ENCODE data around the gene CNTNAP5. TPM values are rescaled to one million over a fixed set of nuclear protein-coding genes. Genes with fewer than 3 reads are reported as not detected.

The CNTNAP5 gene
- total and polyA plus RNA-seq, 2 of the 4 experiments (the other 2 are of a cell fraction), result not detected

DNA sequence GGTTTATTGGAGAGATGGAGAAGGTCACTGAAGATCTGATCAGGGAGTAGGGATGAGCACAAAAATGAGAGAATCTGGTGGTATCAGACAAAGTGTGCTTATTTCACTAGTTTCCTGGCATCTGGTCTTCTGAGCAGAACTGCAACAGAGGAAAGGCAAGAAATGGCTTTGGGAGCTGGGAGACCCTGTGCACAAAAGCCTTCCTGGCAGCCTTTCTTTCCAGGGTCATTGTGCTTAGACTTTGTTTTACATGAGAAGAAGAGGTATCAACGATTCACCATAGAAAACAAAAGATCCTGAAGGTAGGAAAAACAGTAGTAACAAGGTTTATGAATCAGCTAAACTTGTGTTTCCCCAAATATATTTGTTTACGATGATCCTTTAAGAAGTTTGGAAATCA lies 162.9 kb downstream of the CNTNAP5 start:
- H4K20me1 ChIP-seq (ENCODE audit: insufficient read depth, low read length), result no peaks in the 10 kb centered on the region
- H3K27me3 ChIP-seq (ENCODE audit: control insufficient read depth, insufficient read depth, low read length), result no peaks in the 10 kb centered on the region
- no peak overlapping the region for H2BK120ac ChIP-seq (ENCODE audit: low read depth, low read length)
- H3K23ac ChIP-seq (ENCODE audit: low read depth, low read length), result no peak overlapping the region
- no peak overlapping the region for H4K5ac ChIP-seq (ENCODE audit: low read depth, low read length)
- H2AK9ac ChIP-seq (replicated peaks; ENCODE audit: low read depth, low read length, poor library complexity), result no peak overlapping the region
- H2AK5ac ChIP-seq (ENCODE audit: low read depth, low read length), result no peak overlapping the region
- no peaks in the 10 kb centered on the region for H3K9me1 ChIP-seq (ENCODE audit: insufficient read depth, low read length)
- ATAC-seq (ENCODE audit: low read depth), result no peak
- intact Hi-C loops (cut with micrococcal nuclease) (no loop called here), in situ Hi-C loops (cut with MboI; ENCODE audit: low sequenced_read_pairs) (no loop called here), dilution Hi-C loops (cut with HindIII; ENCODE audit: low sequenced_read_pairs, unreplicated experiment) (no loop called here)
- TF ChIP-seq CEBPB (IDR thresholded peaks at IDR 0.05; ENCODE audit: low read depth, low read length) (no peak), MAZ (IDR thresholded peaks at IDR 0.05; ENCODE audit: borderline replicate concordance, low read depth, low read length) (no peak), POLR2A (IDR thresholded peaks at IDR 0.05; ENCODE audit: low read depth, low read length) (no peak), FOS (IDR thresholded peaks at IDR 0.05; ENCODE audit: low read depth, low read length) (no peak), BHLHE40 (IDR thresholded peaks at IDR 0.05; ENCODE audit: low read depth, low read length) (no peak), CHD1 (IDR thresholded peaks at IDR 0.05; ENCODE audit: low read depth, low read length) (no peak), MAFK (IDR thresholded peaks at IDR 0.05; ENCODE audit: low read depth, low read length) (no peak), SMC3 (IDR thresholded peaks at IDR 0.05; ENCODE audit: low read depth, low read length) (no peak), RFX5 (IDR thresholded peaks at IDR 0.05; ENCODE audit: low read depth, low read length) (no peak), RAD21 (IDR thresholded peaks at IDR 0.05; ENCODE audit: low read length) (no peak), NFE2L2 (IDR thresholded peaks at IDR 0.05; ENCODE audit: low read depth, low read length) (no peak)
- TF ChIP-seq, protein P1, sequence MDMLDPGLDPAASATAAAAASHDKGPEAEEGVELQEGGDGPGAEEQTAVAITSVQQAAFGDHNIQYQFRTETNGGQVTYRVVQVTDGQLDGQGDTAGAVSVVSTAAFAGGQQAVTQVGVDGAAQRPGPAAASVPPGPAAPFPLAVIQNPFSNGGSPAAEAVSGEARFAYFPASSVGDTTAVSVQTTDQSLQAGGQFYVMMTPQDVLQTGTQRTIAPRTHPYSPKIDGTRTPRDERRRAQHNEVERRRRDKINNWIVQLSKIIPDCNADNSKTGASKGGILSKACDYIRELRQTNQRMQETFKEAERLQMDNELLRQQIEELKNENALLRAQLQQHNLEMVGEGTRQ (IDR thresholded peaks at IDR 0.05; ENCODE audit: low read depth, low read length), result no peak
- TF ChIP-seq, protein P2, sequence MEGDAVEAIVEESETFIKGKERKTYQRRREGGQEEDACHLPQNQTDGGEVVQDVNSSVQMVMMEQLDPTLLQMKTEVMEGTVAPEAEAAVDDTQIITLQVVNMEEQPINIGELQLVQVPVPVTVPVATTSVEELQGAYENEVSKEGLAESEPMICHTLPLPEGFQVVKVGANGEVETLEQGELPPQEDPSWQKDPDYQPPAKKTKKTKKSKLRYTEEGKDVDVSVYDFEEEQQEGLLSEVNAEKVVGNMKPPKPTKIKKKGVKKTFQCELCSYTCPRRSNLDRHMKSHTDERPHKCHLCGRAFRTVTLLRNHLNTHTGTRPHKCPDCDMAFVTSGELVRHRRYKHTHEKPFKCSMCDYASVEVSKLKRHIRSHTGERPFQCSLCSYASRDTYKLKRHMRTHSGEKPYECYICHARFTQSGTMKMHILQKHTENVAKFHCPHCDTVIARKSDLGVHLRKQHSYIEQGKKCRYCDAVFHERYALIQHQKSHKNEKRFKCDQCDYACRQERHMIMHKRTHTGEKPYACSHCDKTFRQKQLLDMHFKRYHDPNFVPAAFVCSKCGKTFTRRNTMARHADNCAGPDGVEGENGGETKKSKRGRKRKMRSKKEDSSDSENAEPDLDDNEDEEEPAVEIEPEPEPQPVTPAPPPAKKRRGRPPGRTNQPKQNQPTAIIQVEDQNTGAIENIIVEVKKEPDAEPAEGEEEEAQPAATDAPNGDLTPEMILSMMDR (conservative IDR thresholded peaks at IDR 0.05; ENCODE audit: low read depth, low read length), result no peak
- H3K36me3 ChIP-seq (ENCODE audit: control insufficient read depth, insufficient read depth, low read length), result no peaks in the 10 kb centered on the region
- no peak overlapping the region for H3K56ac ChIP-seq (ENCODE audit: extremely low read depth, insufficient read depth, low read length)
- no peak overlapping the region for H3K4me3 ChIP-seq (ENCODE audit: insufficient read depth, low read depth, low read length)
- no peak overlapping the region for H3K4me2 ChIP-seq (ENCODE audit: low read depth, low read length)
- no peak for DNase-seq
- H4K91ac ChIP-seq (ENCODE audit: insufficient read depth, low read depth, low read length), result no peak overlapping the region
- no peak overlapping the region for H3K14ac ChIP-seq (replicated peaks; ENCODE audit: low read depth, low read length)
- POLR2A ChIA-PET (ENCODE audit: unreplicated experiment), result no interaction called here
- H3K18ac ChIP-seq (ENCODE audit: low read depth, low read length), result no peak overlapping the region
- CTCF ChIA-PET, result no interaction called here
- H4K8ac ChIP-seq (ENCODE audit: low read depth in 2 of 2, low read length in 2 of 2), result no peak overlapping the region
- no TSS peak for BruUV-seq (replicated peaks)
- no peaks in the 10 kb centered on the region for H3K4me1 ChIP-seq (ENCODE audit: control insufficient read depth, insufficient read depth, low read length)
- no peak overlapping the region for H2AFZ ChIP-seq (replicated peaks; ENCODE audit: low read length, poor library complexity)
- no peak overlapping the region for H2BK15ac ChIP-seq (ENCODE audit: low read depth, low read length)
- H3K4ac ChIP-seq (ENCODE audit: low read depth, low read length), result no peak overlapping the region
- H3K27ac ChIP-seq (ENCODE audit: insufficient read depth, low read length), result no peak overlapping the region
- H2BK20ac ChIP-seq (ENCODE audit: low read depth, low read length), result no peak overlapping the region
- peaks cover 6% of the 10 kb centered on the region; the same call in 1 of the 2 replicates for H3K9me3 ChIP-seq (ENCODE audit: control insufficient read depth, insufficient read depth, low read length)
- no peaks in the 10 kb centered on the region for H3K79me1 ChIP-seq (ENCODE audit: low read depth in 1 of 2, low read length in 2 of 2)
- H2BK5ac ChIP-seq (ENCODE audit: low read depth, low read length, poor library complexity, severe bottlenecking), result no peak overlapping the region
- H3K9ac ChIP-seq (ENCODE audit: low read depth, low read length), result no peak overlapping the region
- WGBS, 2 experiments (ENCODE audit: extremely low coverage in 2 of 2, insufficient read length in 1 of 2), result no CpG with 5 or more reads among the region's 2 CpGs

Measured in IMR-90 (cell line).